Stomach smooth muscle (tissue), 2 donors: ENCODE measurements around the gene FHAD1.

Experiments used
- H3K27ac ChIP-seq: one replicate; pipeline ENCODE4 v1.7.0; 2013; ENCODE audit warnings: mild to moderate bottlenecking, low read length, inconsistent platforms
- H3K27me3 ChIP-seq, 2 donors: one replicate each; pipeline ENCODE4 v1.7.0; 2013; ENCODE audit warnings: low read length in 2 of 2; ENCODE audit not compliant: insufficient read depth in 2 of 2, control insufficient read depth in 1 of 2
- H3K36me3 ChIP-seq, 2 donors: one replicate each; pipeline ENCODE4 v1.7.0; 2013; ENCODE audit warnings: low read length in 2 of 2; ENCODE audit not compliant: control insufficient read depth in 2 of 2, insufficient read depth in 2 of 2
- H3K4me1 ChIP-seq: one replicate; pipeline ENCODE4 v1.7.0; 2013; ENCODE audit warnings: low read length; ENCODE audit not compliant: control insufficient read depth, insufficient read depth
- H3K4me3 ChIP-seq, 2 donors: one replicate each; pipeline ENCODE4 v1.7.0; 2013; ENCODE audit warnings: low read length in 2 of 2
- H3K9ac ChIP-seq, 2 donors: one replicate each; pipeline ENCODE4 v1.7.0; 2013; ENCODE audit warnings: low read length in 2 of 2, mild to moderate bottlenecking in 1 of 2
- H3K9me3 ChIP-seq, 2 donors: one replicate each; pipeline ENCODE4 v1.7.0; 2013; ENCODE audit warnings: low read length in 2 of 2; ENCODE audit not compliant: control insufficient read depth in 2 of 2
- donor health status: healthy.
- donor health status: Pancreatic carcinoma.

Gene FHAD1

DNA sequence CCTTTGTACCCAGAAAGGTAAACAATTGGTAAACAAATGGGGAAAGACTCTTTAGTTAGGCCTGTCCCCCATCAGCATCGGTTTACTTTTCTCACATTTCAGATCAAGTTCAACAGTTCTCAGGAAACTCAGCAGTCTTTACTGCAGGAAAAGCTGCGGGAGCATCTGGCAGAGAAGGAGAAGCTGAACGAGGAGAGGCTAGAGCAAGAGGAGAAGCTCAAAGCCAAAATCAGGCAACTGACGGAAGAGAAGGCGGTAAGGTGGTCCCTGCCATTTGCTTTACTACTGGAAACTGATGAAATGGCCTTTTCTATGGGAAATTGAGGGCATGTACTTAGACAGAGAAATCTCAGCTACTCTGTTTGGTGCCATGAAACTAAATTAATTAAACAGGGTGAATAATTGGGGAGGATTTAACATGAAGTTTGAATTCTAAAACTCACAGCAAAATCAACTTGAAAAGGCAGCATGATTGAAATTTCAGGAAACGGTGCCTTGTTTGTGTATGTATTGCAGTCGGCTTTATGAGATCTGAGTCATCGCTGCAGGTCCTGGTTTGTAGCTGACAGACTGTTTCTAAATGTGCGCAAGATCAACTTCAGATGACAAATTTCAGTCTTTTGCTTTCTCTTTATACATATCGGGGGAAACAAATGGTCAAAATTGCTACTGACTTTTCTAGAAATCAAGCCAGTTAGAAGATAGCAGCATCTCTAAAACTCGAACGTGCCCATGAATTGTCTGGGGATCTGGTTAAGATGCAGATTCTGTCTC lies 94.8 kb downstream of the FHAD1 start:
- peaks cover 51% of the 10 kb centered on the region for H3K4me1 ChIP-seq
- H3K27me3 ChIP-seq = no peaks in the 10 kb centered on the region
- H3K36me3 ChIP-seq = no peaks in the 10 kb centered on the region
- H3K27ac ChIP-seq = peak overlapping the region; percentile 82
- H3K4me3 ChIP-seq = peak overlapping the region in 1 of 2 donors; percentile 57
- peak overlapping the region; percentile 42 to 47 for H3K9ac ChIP-seq
- H3K9me3 ChIP-seq = no peaks in the 10 kb centered on the region

DNA sequence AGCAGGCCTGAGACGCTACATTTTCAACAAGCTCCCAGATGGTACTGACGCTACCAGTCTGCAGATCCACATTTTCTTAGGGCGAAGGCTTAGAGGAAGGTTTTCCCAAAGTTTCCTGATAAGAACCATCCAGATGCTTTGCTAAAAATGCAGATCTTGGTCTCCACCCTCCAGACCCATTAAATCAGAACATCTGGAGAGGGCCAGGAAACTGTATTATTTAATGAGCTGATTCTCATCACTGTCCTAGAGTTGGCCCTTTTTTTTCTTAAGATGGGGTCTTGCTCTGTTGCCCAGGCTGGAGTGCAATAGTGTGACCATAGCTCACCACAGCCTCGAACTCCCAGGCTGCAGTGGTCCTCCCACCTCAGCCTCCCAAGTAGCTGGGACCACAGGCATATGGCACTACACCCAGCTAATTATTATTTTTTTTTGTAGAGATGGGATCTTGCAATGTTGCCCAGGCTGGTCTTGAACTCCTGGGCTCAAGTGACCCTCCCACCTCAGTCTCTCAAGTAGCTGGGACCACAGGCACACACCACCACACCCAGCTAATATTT lies 95.5 kb downstream of the FHAD1 start:
- Histone ChIP-seq H3K27me3 (no peaks in the 10 kb centered on the region), H3K9me3 (no peaks in the 10 kb centered on the region), H3K36me3 (no peaks in the 10 kb centered on the region), H3K4me1 (peaks cover 44% of the 10 kb centered on the region), H3K4me3 (peak overlapping the region in 1 of 2 donors; percentile 57), H3K9ac (peak overlapping the region in 1 of 2 donors; percentile 42), H3K27ac (peak overlapping the region; percentile 82)

DNA sequence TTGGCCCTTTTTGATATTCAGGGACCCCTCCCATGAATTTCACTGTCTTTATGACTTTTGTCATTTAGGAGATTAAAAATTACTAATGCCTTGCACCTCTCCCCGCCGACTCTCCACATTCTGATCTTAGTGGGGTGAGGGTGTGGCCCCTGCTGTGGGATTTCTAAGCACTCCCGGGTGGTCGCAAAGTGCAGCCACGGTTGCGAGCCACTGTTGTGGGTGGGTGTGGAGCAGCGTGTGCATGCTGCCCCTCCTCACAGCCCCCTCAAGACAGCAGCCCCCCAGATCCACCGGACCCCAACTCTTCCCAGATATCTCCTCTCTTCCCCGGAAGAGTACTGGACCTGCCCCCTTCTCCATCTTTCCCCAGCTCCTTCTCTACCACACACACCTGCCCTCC lies 96.1 kb downstream of the FHAD1 start:
- Histone ChIP-seq H3K4me3 (peak overlapping the region; percentile 12 to 52), H3K9me3 (no peaks in the 10 kb centered on the region), H3K27ac (peak overlapping the region; percentile 82), H3K9ac (peak overlapping the region in 1 of 2 donors; percentile 38), H3K27me3 (no peaks in the 10 kb centered on the region), H3K36me3 (no peaks in the 10 kb centered on the region), H3K4me1 (peaks cover 38% of the 10 kb centered on the region)

DNA sequence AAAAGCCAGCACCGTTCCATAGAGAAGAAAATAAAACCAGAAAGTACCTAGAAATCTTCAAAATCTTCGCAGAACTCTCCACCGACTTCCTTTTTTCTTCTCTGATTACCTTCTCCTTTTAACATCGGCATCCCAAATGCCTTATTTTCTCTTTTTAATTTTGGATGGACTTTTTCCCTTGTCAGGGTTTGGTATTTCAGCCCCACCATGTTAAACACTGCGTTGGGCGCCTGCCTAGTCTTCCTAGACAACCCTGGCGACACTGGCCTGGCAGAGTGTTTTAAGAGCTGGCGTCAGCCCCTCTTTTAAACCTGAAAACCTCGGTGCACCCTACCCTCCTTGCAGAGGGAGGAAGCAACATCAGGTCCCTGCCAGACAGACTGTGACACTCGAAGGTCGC lies 96.7 kb downstream of the FHAD1 start:
- peak overlapping the region; percentile 82 for H3K27ac ChIP-seq
- H3K27me3 ChIP-seq = no peaks in the 10 kb centered on the region
- peak overlapping the region in 1 of 2 donors; percentile 52 for H3K4me3 ChIP-seq
- peak overlapping the region; percentile 38 to 39 for H3K9ac ChIP-seq
- H3K9me3 ChIP-seq = no peaks in the 10 kb centered on the region
- peaks cover 37% of the 10 kb centered on the region for H3K4me1 ChIP-seq
- H3K36me3 ChIP-seq = no peaks in the 10 kb centered on the region

DNA sequence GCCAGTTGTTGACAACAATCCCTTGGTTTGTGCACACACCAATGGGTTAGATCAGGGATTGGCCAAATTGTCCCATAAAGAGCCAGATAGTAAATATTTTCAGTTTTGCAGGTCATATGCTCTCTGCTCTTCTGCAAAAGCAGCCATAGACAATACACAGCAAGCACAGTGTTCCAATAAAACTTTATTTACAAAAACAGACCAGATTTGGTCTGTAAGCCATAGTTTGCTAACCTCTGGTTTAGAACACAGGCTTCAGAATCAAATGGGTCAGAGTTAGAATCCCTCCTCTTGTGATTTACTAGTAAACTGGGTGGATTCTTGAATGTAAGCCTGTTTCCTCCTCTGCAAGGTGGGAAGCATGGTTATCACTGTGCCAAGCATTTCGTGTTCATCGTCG lies 97.4 kb downstream of the FHAD1 start:
- Histone ChIP-seq H3K27me3 (no peaks in the 10 kb centered on the region), H3K9ac (no peak overlapping the region), H3K36me3 (no peaks in the 10 kb centered on the region), H3K4me1 (peaks cover 37% of the 10 kb centered on the region), H3K27ac (peak overlapping the region; percentile 82), H3K9me3 (no peaks in the 10 kb centered on the region), H3K4me3 (no peak overlapping the region)

DNA sequence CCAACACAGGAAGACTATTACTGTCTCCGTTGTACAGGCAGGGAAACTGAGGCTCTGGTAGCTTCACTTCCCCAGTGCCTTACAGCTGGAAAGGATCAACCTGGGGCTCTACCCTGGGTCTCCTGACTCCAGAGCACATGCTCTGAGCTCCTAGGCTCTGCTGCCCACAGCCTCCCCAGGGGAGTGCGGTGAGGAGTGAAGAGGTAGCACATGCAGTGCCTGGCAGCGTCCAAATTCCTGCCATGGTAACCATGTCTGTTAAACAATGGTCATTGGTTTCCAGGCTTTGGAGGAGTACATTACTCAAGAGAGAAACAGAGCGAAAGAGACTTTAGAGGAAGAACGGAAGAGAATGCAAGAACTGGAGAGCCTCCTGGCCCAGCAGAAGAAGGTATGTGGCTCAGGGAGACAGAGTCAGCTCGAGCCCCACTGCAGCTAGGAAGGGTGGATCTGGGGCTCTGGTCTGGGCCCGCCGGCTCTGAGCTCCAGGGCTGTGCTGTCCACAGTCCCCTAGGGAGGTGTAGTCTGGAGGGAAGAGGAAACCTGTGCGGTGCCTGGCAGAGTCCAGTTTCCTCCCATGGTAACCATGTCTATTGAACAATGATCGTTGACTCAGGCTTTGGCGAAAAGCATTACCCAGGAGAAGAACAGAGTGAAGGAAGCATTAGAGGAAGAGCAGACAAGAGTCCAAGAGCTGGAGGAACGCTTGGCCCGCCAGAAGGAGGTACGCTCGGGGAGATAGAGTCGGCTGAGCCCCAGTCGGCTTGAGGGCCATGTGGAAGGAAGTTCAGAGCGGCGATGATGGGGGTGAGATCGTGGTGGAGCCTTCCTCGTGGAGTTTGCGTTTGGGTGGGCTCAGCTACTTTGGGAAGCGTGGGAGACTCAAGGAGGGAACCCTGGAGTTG lies 98.0 kb downstream of the FHAD1 start:
- H3K27me3 ChIP-seq = no peaks in the 10 kb centered on the region
- H3K4me3 ChIP-seq = no peak overlapping the region
- H3K4me1 ChIP-seq = peaks cover 37% of the 10 kb centered on the region
- H3K9ac ChIP-seq = no peak overlapping the region
- H3K36me3 ChIP-seq = no peaks in the 10 kb centered on the region
- no peaks in the 10 kb centered on the region for H3K9me3 ChIP-seq
- peak overlapping the region; percentile 82 for H3K27ac ChIP-seq

DNA sequence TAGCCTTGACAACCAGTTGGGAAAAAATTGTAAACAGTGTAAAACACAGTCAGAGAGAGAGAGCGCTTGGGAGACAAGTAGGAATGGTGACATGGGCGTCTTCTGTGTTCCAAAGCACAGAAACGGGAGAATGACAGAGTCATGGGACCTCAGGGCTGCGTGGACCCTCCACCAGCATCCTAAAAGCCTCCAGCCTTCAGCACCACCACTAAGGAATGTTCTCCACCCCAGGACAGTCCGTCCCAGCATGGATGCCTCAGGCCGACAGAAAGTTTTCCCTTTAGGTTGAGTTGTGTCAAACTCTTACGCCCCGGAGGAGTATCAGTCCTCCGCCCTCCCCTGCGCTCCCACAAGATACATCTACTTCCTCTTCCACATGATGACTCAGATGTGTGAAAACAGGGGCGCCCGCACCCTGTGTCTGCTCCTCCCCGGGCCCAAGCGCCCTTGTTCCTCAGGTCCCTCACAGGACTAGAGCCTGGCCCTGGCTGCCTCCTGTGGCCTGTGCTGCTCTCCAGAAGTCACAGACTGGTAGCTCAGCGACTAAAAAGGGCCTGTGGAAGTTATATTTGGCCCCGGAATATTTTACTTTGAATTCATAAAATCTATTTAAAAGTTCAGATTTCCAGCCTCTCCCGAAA lies 98.8 kb downstream of the FHAD1 start:
- Histone ChIP-seq H3K4me1 (peaks cover 34% of the 10 kb centered on the region), H3K36me3 (no peaks in the 10 kb centered on the region), H3K4me3 (no peak overlapping the region), H3K27ac (peak overlapping the region; percentile 82), H3K9ac (no peak overlapping the region), H3K9me3 (no peaks in the 10 kb centered on the region), H3K27me3 (no peaks in the 10 kb centered on the region)

DNA sequence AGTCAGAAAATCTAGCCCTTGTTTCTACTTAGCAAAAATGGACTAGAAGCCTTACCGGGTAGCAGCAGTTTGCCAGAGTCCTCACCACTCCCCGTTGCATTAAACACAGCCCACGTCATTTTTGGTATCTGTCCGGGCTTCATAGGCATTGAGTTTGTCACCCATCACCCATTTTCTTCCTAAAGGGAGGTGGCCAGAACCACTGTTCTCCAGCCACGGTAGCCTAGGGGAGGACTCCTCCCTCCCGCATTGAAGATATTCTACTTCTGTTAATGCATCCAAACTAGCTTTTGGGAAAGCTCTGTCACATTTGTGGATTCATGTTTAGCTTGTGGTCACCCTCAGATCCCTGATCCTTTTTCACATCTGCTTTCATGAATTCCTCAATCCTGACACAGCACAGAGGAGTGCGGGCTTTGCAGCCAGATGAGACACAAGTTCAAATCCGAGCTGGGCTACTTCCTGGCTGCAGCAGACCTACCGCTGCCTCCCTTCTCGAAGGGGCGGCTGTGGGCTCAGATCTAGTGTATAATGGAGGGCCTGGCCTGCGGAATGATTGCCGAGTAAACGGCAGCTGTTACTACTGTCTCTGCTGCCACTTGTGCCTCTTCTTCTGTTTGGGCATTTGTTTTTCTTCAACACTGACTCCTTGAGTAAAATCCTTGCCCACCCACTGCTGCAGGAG lies 99.5 kb downstream of the FHAD1 start:
- no peaks in the 10 kb centered on the region for H3K36me3 ChIP-seq
- H3K9ac ChIP-seq = no peak overlapping the region
- H3K9me3 ChIP-seq = no peaks in the 10 kb centered on the region
- H3K4me1 ChIP-seq = peaks cover 36% of the 10 kb centered on the region
- no peak overlapping the region for H3K27ac ChIP-seq
- H3K27me3 ChIP-seq = no peaks in the 10 kb centered on the region
- no peak overlapping the region for H3K4me3 ChIP-seq

DNA sequence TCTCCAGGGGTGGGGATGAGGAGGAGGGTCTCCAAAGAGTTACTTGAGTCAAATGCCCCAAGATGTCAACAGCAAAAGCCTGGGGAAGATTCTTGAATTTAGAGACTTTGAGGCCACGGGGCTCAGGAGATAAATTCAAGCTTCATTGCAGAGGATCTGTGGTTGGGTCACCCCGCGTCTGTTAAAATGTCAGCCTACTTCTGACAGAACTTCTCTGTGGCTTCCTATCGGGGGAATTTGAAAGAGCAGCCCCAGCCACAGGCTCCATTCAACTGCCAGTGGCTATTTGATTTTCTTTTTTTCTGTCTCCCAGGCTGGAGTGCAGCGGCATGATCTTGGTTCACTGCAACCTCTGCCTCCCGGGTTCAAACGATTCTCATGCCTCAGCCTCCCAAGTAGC lies 100.2 kb downstream of the FHAD1 start:
- Histone ChIP-seq H3K9ac (no peak overlapping the region), H3K27ac (no peak overlapping the region), H3K4me3 (no peak overlapping the region), H3K27me3 (no peaks in the 10 kb centered on the region), H3K4me1 (peaks cover 30% of the 10 kb centered on the region), H3K36me3 (no peaks in the 10 kb centered on the region), H3K9me3 (no peaks in the 10 kb centered on the region)

DNA sequence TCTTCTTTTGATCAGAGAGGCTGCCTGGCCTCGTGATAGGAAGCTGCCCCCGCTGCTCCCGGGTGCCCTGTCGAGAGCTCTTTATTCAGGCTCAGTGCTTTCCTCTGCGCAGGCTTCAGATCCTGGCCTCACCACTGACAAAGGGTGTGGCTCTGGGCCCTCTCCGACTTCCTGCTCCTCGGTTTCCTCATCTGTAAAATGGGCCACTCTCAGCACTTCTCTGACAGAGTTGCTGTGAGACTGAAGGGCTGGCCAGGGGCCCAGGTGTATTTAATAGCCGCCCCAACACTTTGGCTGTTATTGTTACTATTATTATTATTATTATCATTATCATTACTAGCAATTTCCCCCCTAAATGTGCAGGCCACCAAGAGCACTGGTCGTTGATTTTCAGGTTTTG lies 101.6 kb downstream of the FHAD1 start:
- Histone ChIP-seq H3K4me3 (no peak overlapping the region), H3K27me3 (peaks cover 0 to 2% of the 10 kb centered on the region in 2 donors), H3K9me3 (no peaks in the 10 kb centered on the region), H3K4me1 (peaks cover 17% of the 10 kb centered on the region), H3K36me3 (no peaks in the 10 kb centered on the region), H3K9ac (no peak overlapping the region), H3K27ac (no peak overlapping the region)
